Measurements from ENCODE around the gene NUAK2.

DNA sequence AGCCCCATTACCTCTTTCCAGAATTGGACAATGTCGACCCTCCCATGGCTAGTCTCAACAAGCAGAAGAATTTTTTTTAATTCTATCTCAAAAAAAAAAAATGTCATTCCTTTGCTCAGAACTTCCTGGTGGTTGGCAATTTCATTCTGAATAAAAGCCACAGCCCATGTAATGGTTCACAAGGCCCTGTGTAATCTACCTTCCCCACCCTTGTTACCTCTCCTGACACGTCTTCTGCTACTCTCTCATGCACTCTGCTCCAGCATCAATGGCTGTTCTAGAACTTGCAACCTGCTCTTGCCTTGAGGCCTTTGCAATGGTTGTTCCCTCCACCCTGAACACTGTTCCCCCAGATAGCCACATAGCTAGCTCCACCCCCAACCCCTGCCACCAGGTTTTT is 25.4 kb downstream of the NUAK2 start:
- TF ChIP-seq POLR2A (IDR thresholded peaks at IDR 0.05), result no peak
- TF ChIP-seq, protein P1, sequence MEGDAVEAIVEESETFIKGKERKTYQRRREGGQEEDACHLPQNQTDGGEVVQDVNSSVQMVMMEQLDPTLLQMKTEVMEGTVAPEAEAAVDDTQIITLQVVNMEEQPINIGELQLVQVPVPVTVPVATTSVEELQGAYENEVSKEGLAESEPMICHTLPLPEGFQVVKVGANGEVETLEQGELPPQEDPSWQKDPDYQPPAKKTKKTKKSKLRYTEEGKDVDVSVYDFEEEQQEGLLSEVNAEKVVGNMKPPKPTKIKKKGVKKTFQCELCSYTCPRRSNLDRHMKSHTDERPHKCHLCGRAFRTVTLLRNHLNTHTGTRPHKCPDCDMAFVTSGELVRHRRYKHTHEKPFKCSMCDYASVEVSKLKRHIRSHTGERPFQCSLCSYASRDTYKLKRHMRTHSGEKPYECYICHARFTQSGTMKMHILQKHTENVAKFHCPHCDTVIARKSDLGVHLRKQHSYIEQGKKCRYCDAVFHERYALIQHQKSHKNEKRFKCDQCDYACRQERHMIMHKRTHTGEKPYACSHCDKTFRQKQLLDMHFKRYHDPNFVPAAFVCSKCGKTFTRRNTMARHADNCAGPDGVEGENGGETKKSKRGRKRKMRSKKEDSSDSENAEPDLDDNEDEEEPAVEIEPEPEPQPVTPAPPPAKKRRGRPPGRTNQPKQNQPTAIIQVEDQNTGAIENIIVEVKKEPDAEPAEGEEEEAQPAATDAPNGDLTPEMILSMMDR (IDR thresholded peaks at IDR 0.05), result no peak
